ENCODE data around the gene DYNLT5. TPM values are rescaled to one million over a fixed set of nuclear protein-coding genes. Genes with fewer than 3 reads are reported as not detected.

Gene DYNLT5, protein sequence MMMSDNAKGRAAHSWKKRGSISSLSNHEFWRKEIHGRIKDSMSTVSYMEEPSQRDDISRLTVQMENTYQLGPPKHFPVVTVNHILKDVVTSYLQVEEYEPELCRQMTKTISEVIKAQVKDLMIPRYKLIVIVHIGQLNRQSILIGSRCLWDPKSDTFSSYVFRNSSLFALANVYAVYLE
- total RNA-seq, result 1 to 10 TPM in 1 of 2 donors, under 1 TPM in 1; 0.73 to 4.3 TPM
- polyA plus RNA-seq (ENCODE audit: insufficient read length in 6 of 6), result 10 to 100 TPM in 3 of 6 donors, 1 to 10 TPM in 3; 3.7 to 11.3 (median 8.0) TPM
- long read RNA-seq, donor 1, partial matches to known transcripts, result 0 of 5 reads
- long read RNA-seq, donor 1, other reads (novel, unspliced or antisense), result 0 of 5 reads
- long read RNA-seq, donor 2, partial matches to known transcripts, result 0 of 1 reads
- long read RNA-seq, donor 2, other reads (novel, unspliced or antisense), result 0 of 1 reads
- long read RNA-seq, donor 3, partial matches to known transcripts, result 0 of 1 reads
- long read RNA-seq, donor 3, other reads (novel, unspliced or antisense), result 0 of 1 reads
- long read RNA-seq, donor 4, result 0 reads
- long read RNA-seq, donor 5, partial matches to known transcripts, result 0 of 4 reads
- long read RNA-seq, donor 5, other reads (novel, unspliced or antisense), result 0 of 4 reads
- long read RNA-seq, donor 6, partial matches to known transcripts, result 0 of 1 reads
- long read RNA-seq, donor 6, other reads (novel, unspliced or antisense), result 0 of 1 reads
- long read RNA-seq, donor 7, partial matches to known transcripts, result 0 of 2 reads
- long read RNA-seq, donor 7, other reads (novel, unspliced or antisense), result 0 of 2 reads
- long read RNA-seq, donor 8, partial matches to known transcripts, result 0 of 3 reads
- long read RNA-seq, donor 8, other reads (novel, unspliced or antisense), result 0 of 3 reads
- long read RNA-seq, donor 9, result 0 reads
- long read RNA-seq, donor 10, partial matches to known transcripts, result 0 of 3 reads
- long read RNA-seq, donor 10, other reads (novel, unspliced or antisense), result 1 of 3 reads
- long read RNA-seq, donor 11, transcript TCTEX1D1-205 (3 exons, 758 nt), result major isoform, 5 of 19 reads
- long read RNA-seq, donor 11, partial matches to known transcripts, result 0 of 19 reads
- long read RNA-seq, donor 11, other reads (novel, unspliced or antisense), result 9 of 19 reads
- long read RNA-seq, donor 12, partial matches to known transcripts, result 0 of 3 reads
- long read RNA-seq, donor 12, other reads (novel, unspliced or antisense), result 0 of 3 reads

DNA sequence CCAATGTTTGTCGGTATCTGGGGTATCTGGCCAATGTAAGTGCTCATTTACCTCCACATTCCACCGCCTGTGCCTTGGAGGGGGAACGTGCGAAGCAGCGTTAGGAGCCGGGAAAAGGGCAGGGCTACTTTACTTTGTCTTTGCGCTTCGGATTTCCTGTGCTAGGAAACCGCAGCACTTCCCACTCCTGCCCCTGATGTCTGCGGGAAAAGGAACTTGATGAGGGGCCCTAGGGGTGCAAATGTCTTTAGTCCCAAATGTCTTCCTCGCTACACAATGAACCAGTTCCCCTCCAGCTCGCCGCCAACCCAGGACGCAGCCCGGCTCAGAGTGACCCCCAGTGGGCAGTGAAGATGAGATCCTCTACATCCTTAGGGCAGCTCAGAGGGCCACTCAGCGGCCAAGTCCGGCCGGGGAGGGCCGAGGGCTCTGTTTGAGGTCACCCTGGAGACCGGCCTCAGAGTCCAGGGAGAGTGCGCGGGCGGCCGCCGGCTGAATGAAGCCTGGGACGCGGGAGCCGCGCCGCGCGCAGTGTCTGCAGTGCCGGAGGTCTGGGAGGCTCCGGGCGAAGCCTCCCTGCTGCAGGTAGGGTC, at the start of gene DYNLT5:
Gene DYNLT5 (plus strand): TSS at position 460 of the 593 bp plus-strand sequence. CDS start 2,200 bp downstream, outside the sequence.
- peaks cover 7 to 20% of the 10 kb centered on the region in 2 donors for H3K4me1 ChIP-seq
- DNase-seq (peak; percentile 50 to 92 (median 65)), ATAC-seq (peak; percentile 95)
- H3K4me3 ChIP-seq, result peak within 1 kb of the TSS; percentile 25 to 45
- TF ChIP-seq, protein P1, sequence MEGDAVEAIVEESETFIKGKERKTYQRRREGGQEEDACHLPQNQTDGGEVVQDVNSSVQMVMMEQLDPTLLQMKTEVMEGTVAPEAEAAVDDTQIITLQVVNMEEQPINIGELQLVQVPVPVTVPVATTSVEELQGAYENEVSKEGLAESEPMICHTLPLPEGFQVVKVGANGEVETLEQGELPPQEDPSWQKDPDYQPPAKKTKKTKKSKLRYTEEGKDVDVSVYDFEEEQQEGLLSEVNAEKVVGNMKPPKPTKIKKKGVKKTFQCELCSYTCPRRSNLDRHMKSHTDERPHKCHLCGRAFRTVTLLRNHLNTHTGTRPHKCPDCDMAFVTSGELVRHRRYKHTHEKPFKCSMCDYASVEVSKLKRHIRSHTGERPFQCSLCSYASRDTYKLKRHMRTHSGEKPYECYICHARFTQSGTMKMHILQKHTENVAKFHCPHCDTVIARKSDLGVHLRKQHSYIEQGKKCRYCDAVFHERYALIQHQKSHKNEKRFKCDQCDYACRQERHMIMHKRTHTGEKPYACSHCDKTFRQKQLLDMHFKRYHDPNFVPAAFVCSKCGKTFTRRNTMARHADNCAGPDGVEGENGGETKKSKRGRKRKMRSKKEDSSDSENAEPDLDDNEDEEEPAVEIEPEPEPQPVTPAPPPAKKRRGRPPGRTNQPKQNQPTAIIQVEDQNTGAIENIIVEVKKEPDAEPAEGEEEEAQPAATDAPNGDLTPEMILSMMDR (IDR thresholded peaks at IDR 0.05), result peak in 1 of 2 donors; percentile 20
- intact Hi-C loops (cut with DNase I), result no loop called here
- H3K36me3 ChIP-seq, result no peaks in the 10 kb centered on the region
- peak within 1 kb of the TSS in 1 of 2 donors; percentile 82 for H3K27ac ChIP-seq
- peaks cover 0 to 24% of the 10 kb centered on the region in 2 donors for H3K27me3 ChIP-seq
- no peaks in the 10 kb centered on the region for H3K9me3 ChIP-seq

DNA sequence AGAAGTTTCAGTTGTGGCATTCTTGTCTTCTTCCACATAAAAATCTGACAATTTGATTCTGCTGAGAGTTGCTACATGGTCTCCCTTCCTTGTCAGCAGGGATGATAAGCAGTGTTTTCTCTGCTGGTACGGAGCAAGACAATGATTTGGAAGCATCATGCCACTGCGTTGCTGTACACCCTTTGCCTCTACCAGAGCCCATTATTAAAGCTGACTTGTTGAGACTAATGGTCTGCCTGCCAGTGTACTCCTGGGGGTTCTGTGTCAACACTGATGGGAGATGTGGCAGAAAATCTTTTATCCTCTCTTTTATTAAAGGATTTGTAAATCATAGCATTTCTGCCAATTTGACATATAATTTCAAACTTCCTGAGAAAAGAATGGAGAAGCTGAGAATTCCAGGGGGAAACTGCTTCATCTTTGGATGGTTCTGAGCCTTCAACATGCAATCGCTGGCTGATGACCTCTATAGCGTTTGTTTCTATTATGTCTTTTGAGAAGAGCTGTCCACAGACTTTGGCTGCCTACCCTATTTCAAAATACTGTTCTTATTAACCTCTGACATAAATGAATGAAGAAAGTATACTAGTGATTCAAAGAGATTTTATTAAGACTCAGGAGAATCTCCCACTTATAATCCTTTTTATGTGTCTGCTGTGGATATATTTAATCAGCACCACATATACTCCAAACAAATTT, 47.9 kb upstream of the DYNLT5 start:
- no peaks in the 10 kb centered on the region for H3K9me3 ChIP-seq
- H3K4me3 ChIP-seq, result no peak overlapping the region
- no peak for ATAC-seq
- H3K27me3 ChIP-seq, result peaks cover 0 to 2% of the 10 kb centered on the region in 2 donors
- H3K27ac ChIP-seq, result no peak overlapping the region
- no peaks in the 10 kb centered on the region for H3K36me3 ChIP-seq
- TF ChIP-seq, protein P1 (IDR thresholded peaks at IDR 0.05), result no peak
- no peaks in the 10 kb centered on the region for H3K4me1 ChIP-seq
- DNase-seq, result peak in 1 of 4 donors; percentile 7
- intact Hi-C loops (cut with DNase I), result no loop called here

DNA sequence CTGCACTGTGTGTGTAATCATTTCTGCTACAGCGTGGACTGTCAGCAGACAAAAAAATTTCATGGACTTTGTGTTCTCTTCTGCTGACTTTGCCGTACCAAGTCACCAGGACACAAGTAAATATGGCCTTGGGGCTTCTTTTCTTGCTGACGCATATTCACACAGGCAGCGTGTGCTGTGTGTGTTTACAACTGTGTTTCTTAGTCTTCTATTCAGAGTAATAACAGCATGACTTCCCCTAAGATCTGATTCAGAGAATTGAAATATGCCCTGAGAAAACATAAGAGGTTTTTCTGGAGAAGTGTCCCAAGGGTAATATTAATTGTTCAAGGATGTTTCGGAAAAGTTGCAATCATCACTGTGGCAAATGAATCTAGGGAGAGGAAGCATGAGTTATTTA, 47.1 kb upstream of the DYNLT5 start:
- intact Hi-C loops (cut with DNase I), result no loop called here
- Histone ChIP-seq H3K27me3 (peaks cover 0 to 2% of the 10 kb centered on the region in 2 donors), H3K4me1 (no peaks in the 10 kb centered on the region), H3K9me3 (no peaks in the 10 kb centered on the region), H3K4me3 (no peak overlapping the region), H3K27ac (no peak overlapping the region), H3K36me3 (no peaks in the 10 kb centered on the region)
- ATAC-seq (no peak), DNase-seq (no peak)
- TF ChIP-seq, protein P1 (IDR thresholded peaks at IDR 0.05), result no peak

DNA sequence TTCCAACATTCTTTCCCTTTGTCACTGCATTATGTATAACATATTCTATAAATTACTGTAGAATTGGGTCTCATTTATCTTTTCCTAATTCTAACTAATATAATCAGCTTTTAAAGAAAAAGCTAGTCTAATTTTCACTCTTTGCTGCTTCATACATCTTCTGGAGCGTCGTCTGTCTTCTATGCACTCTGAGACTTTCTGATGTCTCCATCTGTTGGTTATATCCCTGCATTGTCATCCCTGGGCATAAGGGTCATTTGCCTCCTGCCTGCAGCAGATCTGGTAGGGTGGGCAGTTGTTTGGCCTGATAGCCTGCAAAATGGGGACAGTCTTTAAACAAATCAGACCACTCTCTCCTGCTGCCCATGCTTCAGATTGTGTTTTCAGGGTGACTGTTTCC, 40.8 kb upstream of the DYNLT5 start:
- intact Hi-C loops (cut with DNase I), result no loop called here
- ATAC-seq (no peak), DNase-seq (no peak)
- no peaks in the 10 kb centered on the region for H3K36me3 ChIP-seq
- TF ChIP-seq, protein P1 (IDR thresholded peaks at IDR 0.05), result no peak
- H3K9me3 ChIP-seq, result no peaks in the 10 kb centered on the region
- H3K4me1 ChIP-seq, result no peaks in the 10 kb centered on the region
- H3K27me3 ChIP-seq, result peaks cover 0 to 2% of the 10 kb centered on the region in 2 donors
- H3K27ac ChIP-seq, result no peak overlapping the region
- no peak overlapping the region for H3K4me3 ChIP-seq
